GM19324 (cell line): Measurements from ENCODE around the gene SPECC1L.
"Not testable (repeated sequence)": the region's sequence is repeated elsewhere in the genome, so short reads cannot be mapped to it uniquely, and the experiment has no call there.

ENCODE experiments used
- ATAC-seq: cut with Tn5 transposase; IDR thresholded peaks from one replicate; pipeline ENCODE4 v1.9.1; 2021; ENCODE audit warnings: mild to moderate bottlenecking, moderate library complexity; ENCODE audit not compliant: unreplicated experiment, low FRiP score

SPECC1L gene

GRCh38 chr22:24270556-24271385 is at the start of gene SPECC1L:
TSS of gene SPECC1L (plus strand) at chr22:24270831. CDS start at chr22:24302232, 31,401 bp downstream.
- peak; percentile 92 for ATAC-seq

- no peak for ATAC-seq
Measured at GRCh38 chr22:24224468-24224867, 46.2 kb upstream of the SPECC1L start.

GRCh38 chr22:24225044-24225601 is 45.5 kb upstream of the SPECC1L start:
- ATAC-seq = no peak

GRCh38 chr22:24225951-24226350 is 44.7 kb upstream of the SPECC1L start:
- no peak for ATAC-seq

GRCh38 chr22:24230911-24231656 is 39.5 kb upstream of the SPECC1L start:
- no peak for ATAC-seq

GRCh38 chr22:24231706-24232105 is 38.9 kb upstream of the SPECC1L start:
- ATAC-seq = no peak

GRCh38 chr22:24232124-24232523 is 38.5 kb upstream of the SPECC1L start:
- ATAC-seq = no peak

GRCh38 chr22:24232725-24233124 is 37.9 kb upstream of the SPECC1L start:
- no peak for ATAC-seq

- ATAC-seq = no peak
Measured at GRCh38 chr22:24233235-24233634, 37.4 kb upstream of the SPECC1L start.

- no peak for ATAC-seq
Measured at GRCh38 chr22:24233816-24234215, 36.8 kb upstream of the SPECC1L start.

GRCh38 chr22:24235315-24235714 is 35.3 kb upstream of the SPECC1L start:
- ATAC-seq = no peak

GRCh38 chr22:24236656-24237055 is 34.0 kb upstream of the SPECC1L start:
- ATAC-seq = no peak

GRCh38 chr22:24238101-24238694 is 32.4 kb upstream of the SPECC1L start:
- not testable (repeated sequence) for ATAC-seq

- no peak for ATAC-seq
Measured at GRCh38 chr22:24240381-24240780, 30.2 kb upstream of the SPECC1L start.

GRCh38 chr22:24240985-24241692 is 29.5 kb upstream of the SPECC1L start:
- not testable (repeated sequence) for ATAC-seq

- ATAC-seq = not testable (repeated sequence)
Measured at GRCh38 chr22:24243417-24243816, 27.2 kb upstream of the SPECC1L start.

- no peak for ATAC-seq
Measured at GRCh38 chr22:24244144-24244787, 26.4 kb upstream of the SPECC1L start.

- not testable (repeated sequence) for ATAC-seq
Measured at GRCh38 chr22:24245030-24245431, 25.6 kb upstream of the SPECC1L start, which contains the start of gene GGT5. TSS of gene GGT5 (minus strand) at chr22:24245082. CDS start at chr22:24244725, 357 bp downstream.
